ENCODE data around the gene KIF17. TPM values are rescaled to one million over a fixed set of nuclear protein-coding genes. Genes with fewer than 3 reads are reported as not detected.
A peak's percentile ranks its signal among the peaks of the same experiment; 100 is the strongest.

The KIF17 gene
- total RNA-seq, 1 donor from 2014 or later: 1.5 TPM

- DNase-seq (ENCODE audit: low spot score) (no peak), ATAC-seq (no peak)
These were observed 5.6 kb downstream of the KIF17 start for GRCh38 chr1:20712215-20712577.

GRCh38 chr1:20711285-20712214 lies 6.3 kb downstream of the KIF17 start:
- no peak for ATAC-seq
- DNase-seq (ENCODE audit: low spot score): no peak

- no peak for DNase-seq (ENCODE audit: low spot score)
- ATAC-seq: no peak
These were observed 7.1 kb downstream of the KIF17 start for GRCh38 chr1:20710469-20711284.

GRCh38 chr1:20709868-20710267 lies 7.9 kb downstream of the KIF17 start:
- ATAC-seq (no peak), DNase-seq (ENCODE audit: low spot score) (no peak)

- DNase-seq (ENCODE audit: low spot score) (no peak), ATAC-seq (no peak)
These were observed 8.9 kb downstream of the KIF17 start for GRCh38 chr1:20708891-20709290.

- DNase-seq (ENCODE audit: low spot score) (no peak), ATAC-seq (peak; percentile 13)
These were observed 9.8 kb downstream of the KIF17 start for GRCh38 chr1:20708057-20708456.

GRCh38 chr1:20706841-20707240 lies 11.0 kb downstream of the KIF17 start:
- no peak for DNase-seq (ENCODE audit: low spot score)

GRCh38 chr1:20705203-20705755 lies 12.5 kb downstream of the KIF17 start:
- ATAC-seq: no peak
- DNase-seq (ENCODE audit: low spot score): no peak

More at GRCh38 chr1:20706841-20707240, 11.0 kb downstream of the KIF17 start:
- no peak for ATAC-seq

GRCh38 chr1:20704390-20705202 lies 13.2 kb downstream of the KIF17 start:
- no peak for DNase-seq (ENCODE audit: low spot score)
- ATAC-seq: no peak

GRCh38 chr1:20703124-20703756 lies 14.6 kb downstream of the KIF17 start:
- DNase-seq (ENCODE audit: low spot score): no peak
- no peak for ATAC-seq

- ATAC-seq: peak; percentile 55
- no peak for DNase-seq (ENCODE audit: low spot score)
These were observed 15.4 kb downstream of the KIF17 start for GRCh38 chr1:20702416-20702815.

- ATAC-seq (no peak), DNase-seq (ENCODE audit: low spot score) (no peak)
These were observed 16.0 kb downstream of the KIF17 start for GRCh38 chr1:20701847-20702246.

- ATAC-seq: no peak
- DNase-seq (ENCODE audit: low spot score): no peak
These were observed 16.4 kb downstream of the KIF17 start for GRCh38 chr1:20701446-20701845.

- ATAC-seq: no peak
- no peak for DNase-seq (ENCODE audit: low spot score)
These were observed 17.1 kb downstream of the KIF17 start for GRCh38 chr1:20700636-20701215.

- no peak for ATAC-seq
- DNase-seq (ENCODE audit: low spot score): no peak
These were observed 18.2 kb downstream of the KIF17 start for GRCh38 chr1:20699558-20699957.

GRCh38 chr1:20698195-20698910 lies 19.5 kb downstream of the KIF17 start:
- DNase-seq (ENCODE audit: low spot score): no peak
- no peak for ATAC-seq

GRCh38 chr1:20697563-20697962 lies 20.2 kb downstream of the KIF17 start:
- ATAC-seq (no peak), DNase-seq (ENCODE audit: low spot score) (no peak)

GRCh38 chr1:20696397-20697333 lies 21.1 kb downstream of the KIF17 start:
- DNase-seq (ENCODE audit: low spot score) (peak; percentile 80), ATAC-seq (peak; percentile 94)

All from left lobe of liver (tissue), 2 donors.